ENCODE results near the gene ALDOB. TPM values are rescaled to one million over a fixed set of nuclear protein-coding genes. Genes with fewer than 3 reads are reported as not detected.

Gene ALDOB
- total RNA-seq, 1 donor from 2014 or later = not detected

DNA sequence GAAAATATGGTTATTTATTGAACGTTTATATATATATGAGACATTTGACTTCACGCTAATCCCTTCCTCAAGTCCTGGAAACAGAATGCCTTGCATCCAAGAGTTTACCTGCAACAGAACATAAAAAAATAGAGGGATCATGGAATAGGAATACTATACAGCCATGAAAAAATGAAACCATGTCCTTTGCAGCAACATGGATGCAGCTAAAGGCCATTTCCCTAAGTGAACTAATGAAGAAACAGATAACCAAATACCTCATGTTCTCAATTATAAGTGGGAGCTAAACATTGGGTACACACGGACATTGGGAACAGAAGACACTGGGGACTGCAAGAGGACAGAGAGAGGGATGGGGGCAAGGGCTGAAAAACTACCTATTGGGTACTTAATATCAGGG is 63.8 kb downstream of the ALDOB start:
- DNase-seq = no peak
- no peak overlapping the region for H3K27ac Mint-ChIP-seq (ENCODE audit: unreplicated experiment)
- H3K4me1 Mint-ChIP-seq (ENCODE audit: low read depth, unreplicated experiment) = no peaks in the 10 kb centered on the region
- H3K4me3 Mint-ChIP-seq (ENCODE audit: unreplicated experiment) = no peak overlapping the region
- peaks cover 4% of the 10 kb centered on the region for H3K36me3 Mint-ChIP-seq (ENCODE audit: unreplicated experiment)
- no peaks in the 10 kb centered on the region for H3K9me3 Mint-ChIP-seq (ENCODE audit: unreplicated experiment)
- TF ChIP-seq, protein P1, sequence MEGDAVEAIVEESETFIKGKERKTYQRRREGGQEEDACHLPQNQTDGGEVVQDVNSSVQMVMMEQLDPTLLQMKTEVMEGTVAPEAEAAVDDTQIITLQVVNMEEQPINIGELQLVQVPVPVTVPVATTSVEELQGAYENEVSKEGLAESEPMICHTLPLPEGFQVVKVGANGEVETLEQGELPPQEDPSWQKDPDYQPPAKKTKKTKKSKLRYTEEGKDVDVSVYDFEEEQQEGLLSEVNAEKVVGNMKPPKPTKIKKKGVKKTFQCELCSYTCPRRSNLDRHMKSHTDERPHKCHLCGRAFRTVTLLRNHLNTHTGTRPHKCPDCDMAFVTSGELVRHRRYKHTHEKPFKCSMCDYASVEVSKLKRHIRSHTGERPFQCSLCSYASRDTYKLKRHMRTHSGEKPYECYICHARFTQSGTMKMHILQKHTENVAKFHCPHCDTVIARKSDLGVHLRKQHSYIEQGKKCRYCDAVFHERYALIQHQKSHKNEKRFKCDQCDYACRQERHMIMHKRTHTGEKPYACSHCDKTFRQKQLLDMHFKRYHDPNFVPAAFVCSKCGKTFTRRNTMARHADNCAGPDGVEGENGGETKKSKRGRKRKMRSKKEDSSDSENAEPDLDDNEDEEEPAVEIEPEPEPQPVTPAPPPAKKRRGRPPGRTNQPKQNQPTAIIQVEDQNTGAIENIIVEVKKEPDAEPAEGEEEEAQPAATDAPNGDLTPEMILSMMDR (IDR thresholded peaks at IDR 0.05; ENCODE audit: partially characterized antibody, unreplicated experiment) = no peak
- H3K27me3 Mint-ChIP-seq (ENCODE audit: unreplicated experiment) = no peaks in the 10 kb centered on the region

Other genes starting within 250 kb of the ALDOB start
- gene BAAT, start 50.8 kb downstream of the ALDOB start, total RNA-seq (ENCODE audit: unreplicated experiment) = 0.54 TPM
- gene MRPL50, start 37.2 kb downstream of the ALDOB start, total RNA-seq (ENCODE audit: unreplicated experiment) = 15.4 TPM
- gene ZNF189, start 36.9 kb downstream of the ALDOB start, total RNA-seq (ENCODE audit: unreplicated experiment) = 30.1 TPM
- 65.5 TPM for gene RNF20, start 98.1 kb upstream of the ALDOB start, total RNA-seq (ENCODE audit: unreplicated experiment)
- not detected for gene PPP3R2, start 159.2 kb upstream of the ALDOB start, total RNA-seq (ENCODE audit: unreplicated experiment)